ENCODE measurements around the gene GRB10.

- peak in 1 of 2 donors; percentile 48 for TF ChIP-seq POLR2A (IDR thresholded peaks at IDR 0.05)
- TF ChIP-seq CTCF (IDR thresholded peaks at IDR 0.05 in 4 of 5, conservative IDR thresholded peaks at IDR 0.05 in 1 of 5): no peak
Observed at GRCh38 chr7:50674896-50675835, 107.5 kb downstream of the GRB10 start.
